Activated CD4-positive, alpha-beta T cell treated with anti-CD3 and anti-CD28 coated beads, Interleukin-2, amount 50 U/mL, for 16 hours (primary cell): ENCODE data around the gene NFASC.

Experiments used
- DNase-seq: peaks from one replicate; pipeline ENCODE4 v3.0.0-alpha.2; 2020

The NFASC gene

DNA sequence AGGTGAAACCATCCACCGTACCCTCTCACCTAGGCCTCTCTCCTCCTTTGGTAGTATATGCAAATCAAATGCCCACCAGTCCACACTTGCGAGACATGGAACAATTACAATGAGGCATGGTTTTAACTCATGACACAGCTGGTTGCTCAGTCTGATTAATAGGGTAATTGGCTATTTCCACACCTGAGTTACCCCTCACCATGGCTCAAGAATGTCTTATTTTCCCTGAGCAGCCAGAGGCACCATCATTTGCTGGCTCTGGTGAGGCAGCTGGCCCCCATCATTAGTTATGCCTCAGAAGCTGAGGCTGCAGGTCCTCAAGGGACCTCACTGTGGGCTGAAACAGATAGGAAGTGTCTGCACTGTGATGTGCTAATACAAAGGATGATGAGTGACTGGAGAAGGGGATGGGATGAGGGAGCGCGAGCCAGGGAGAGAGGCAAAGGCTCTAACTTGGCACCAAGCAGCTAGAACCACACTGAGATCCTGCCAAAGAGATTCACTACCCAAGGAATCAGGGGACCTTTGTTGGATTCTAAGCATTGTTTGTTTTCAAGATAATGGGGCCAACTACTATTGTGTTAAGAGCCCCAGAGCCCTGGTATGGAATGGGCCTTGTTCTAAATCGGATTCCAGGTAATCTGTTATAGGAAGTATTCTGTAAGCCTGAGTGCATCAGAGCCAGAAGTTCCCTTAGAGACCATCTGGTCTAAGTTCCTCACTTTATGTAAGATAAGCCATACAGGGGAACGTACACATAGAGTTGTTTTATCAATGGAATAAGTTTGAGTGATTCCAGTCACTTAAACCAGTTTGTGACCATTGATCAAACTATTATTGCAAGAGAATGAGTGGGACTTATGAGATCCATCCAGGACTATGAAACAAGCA, 92.3 kb downstream of the NFASC start:
- no peak for DNase-seq

- DNase-seq, result no peak
Observed at GRCh38 chr1:204967451-204967850, 96.8 kb downstream of the NFASC start.

- DNase-seq, result no peak
Observed at GRCh38 chr1:204968135-204968534, 97.5 kb downstream of the NFASC start.

- no peak for DNase-seq
Observed at GRCh38 chr1:204968951-204969350, 98.3 kb downstream of the NFASC start.

GRCh38 chr1:204970937-204971336, 100.3 kb downstream of the NFASC start:
- no peak for DNase-seq

GRCh38 chr1:204971517-204972336, 101.1 kb downstream of the NFASC start:
- no peak for DNase-seq

DNA sequence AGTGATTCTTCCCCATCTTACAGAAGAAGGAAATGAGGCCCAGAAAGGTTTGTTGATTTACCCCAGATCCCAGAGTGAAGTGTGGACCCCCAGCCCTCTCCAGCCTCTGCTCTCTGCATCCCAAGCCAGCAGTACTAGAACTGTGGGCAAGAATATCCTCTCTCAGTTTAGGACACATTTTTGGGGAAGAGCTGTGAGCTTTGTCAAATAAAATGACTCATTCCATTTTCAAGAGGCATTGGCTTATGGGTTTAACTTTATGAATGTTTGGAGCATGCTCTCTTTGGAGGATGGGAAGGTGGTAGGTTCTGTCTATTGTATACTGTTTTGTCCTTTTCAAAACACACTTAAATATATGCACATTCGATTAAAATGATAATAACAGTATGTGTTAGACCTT, 101.8 kb downstream of the NFASC start:
- DNase-seq, result no peak

GRCh38 chr1:204973449-204973848, 102.8 kb downstream of the NFASC start:
- DNase-seq, result no peak

DNA sequence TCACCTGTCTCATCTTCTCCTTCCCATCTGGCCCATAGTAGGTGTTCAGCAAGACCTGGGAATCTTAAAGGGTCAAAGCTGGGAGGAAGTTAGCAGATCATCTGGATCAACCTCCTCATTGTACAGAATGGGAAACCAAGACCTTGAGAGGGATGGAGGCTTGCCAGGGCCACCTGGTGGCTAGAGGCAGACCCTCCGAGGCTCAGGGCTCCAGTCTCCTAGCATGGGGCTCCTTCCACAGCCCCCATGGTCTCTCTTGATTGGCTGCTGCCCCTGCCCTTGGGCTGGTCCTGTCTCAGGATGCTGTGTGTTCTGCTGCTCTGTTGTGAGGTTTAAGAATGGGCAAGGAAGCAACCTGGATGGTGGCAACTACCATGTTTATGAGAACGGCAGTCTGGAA, 103.7 kb downstream of the NFASC start:
- DNase-seq, result no peak

GRCh38 chr1:204975021-204975420, 104.4 kb downstream of the NFASC start:
- DNase-seq, result no peak

- DNase-seq, result peak; percentile 59
Observed at GRCh38 chr1:204975568-204976235, 105.0 kb downstream of the NFASC start.

DNA sequence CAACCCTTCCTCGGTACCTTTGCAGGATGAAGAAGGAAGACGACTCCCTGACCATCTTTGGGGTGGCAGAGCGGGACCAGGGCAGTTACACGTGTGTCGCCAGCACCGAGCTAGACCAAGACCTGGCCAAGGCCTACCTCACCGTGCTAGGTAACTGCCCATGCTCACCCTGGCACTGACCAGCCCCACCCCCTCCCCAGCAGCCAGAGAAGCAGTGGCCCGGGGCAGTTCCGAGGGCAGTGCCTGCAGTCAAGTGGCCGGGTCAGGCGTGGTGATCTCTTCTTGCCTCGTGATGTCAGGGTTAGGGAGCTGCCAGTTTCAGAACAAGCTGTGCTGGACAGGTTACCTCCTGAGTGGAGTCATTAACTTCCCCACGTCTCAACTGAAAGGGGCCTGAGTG, 106.0 kb downstream of the NFASC start:
- no peak for DNase-seq

GRCh38 chr1:204977318-204977717, 106.7 kb downstream of the NFASC start:
- peak; percentile 14 for DNase-seq

DNA sequence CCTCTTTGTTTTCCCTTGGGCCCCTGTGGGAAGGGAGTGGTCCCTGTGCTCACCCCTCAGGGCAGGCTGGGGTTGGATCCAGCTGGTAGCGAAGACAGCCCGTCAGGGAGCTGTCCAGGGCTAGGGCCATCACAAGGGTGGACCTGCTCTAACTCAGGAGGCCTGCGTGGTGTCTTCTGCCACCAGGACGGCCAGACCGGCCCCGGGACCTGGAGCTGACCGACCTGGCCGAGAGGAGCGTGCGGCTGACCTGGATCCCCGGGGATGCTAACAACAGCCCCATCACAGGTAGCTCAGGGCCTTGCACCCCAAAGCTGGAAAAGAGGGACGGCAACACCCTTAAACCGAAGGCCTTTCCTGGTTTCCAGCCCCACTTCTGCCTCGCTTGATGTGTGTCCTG, 108.1 kb downstream of the NFASC start:
- DNase-seq, result no peak

GRCh38 chr1:204979306-204979705, 108.6 kb downstream of the NFASC start:
- DNase-seq, result no peak

GRCh38 chr1:204979891-204980649, 109.4 kb downstream of the NFASC start:
- DNase-seq, result no peak

DNA sequence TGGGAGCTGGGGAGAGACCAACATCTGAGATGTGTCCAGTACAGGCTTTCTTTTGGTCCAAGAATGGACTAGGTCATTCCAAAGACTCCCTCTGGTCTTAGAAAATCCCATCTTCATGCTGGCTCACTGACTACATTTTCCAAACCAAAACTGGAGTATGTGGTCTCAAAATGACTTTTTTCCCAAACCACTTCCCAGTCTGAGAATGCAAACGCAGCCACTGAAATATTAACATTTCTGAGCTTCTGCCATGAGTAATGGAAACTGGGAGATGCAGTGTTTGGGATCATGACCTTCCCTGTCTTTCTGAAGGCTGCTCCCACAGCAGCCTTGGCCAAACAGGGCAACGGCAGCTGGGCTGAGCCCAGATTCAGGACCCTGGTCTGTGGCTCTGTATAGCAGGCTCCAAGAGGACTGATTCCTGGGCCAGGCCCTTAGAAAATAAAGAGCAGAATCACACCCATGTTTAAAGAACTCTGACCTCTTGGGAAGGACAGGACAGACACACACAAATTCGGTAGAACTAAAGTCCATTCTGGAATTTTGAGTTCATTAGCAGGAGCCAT, 110.3 kb downstream of the NFASC start:
- DNase-seq, result no peak

- DNase-seq, result no peak
Observed at GRCh38 chr1:204983136-204983535, 112.5 kb downstream of the NFASC start.

GRCh38 chr1:204983881-204984280, 113.2 kb downstream of the NFASC start:
- DNase-seq, result no peak

GRCh38 chr1:204984499-204984898, 113.8 kb downstream of the NFASC start:
- no peak for DNase-seq

DNA sequence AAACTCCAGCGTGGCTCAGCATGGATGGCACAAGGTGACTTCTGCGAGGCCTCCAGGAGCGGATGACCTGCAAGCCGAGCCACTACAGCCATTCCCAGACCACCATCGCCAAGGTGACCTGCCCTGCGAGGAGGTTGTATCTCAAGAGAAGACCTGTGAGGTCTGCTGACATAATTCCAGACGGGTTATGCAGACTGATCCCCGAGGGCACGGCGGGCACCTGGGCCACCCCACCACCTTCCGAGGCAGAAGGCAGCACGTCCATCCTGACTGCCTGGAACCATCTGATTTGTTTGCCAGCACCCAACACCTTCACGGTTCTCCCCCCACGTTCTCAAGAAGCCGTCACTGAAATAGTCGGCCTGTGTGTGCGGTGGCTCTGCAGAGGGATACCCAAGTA, 115.5 kb downstream of the NFASC start:
- no peak for DNase-seq

DNA sequence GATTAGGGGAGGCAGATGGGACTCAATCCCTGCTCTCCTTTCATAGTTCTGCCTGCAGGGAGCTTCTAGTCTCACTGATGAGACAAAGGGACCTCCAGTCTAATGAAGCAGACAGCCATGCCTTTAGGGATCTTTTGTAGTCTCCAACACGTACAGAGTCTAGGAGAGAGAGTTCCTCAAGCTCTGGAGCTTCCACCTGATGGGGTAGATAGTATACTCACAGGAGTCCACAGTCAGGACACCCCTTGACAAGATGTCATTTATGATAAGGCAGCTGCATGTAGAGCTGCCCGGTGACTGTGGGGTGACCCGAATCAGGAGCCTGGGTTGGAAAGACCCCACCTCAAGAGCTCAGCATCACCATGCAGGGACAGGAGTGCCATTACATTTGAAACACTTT, 117.0 kb downstream of the NFASC start:
- DNase-seq, result no peak
